GM20431 (cell line): ENCODE data around the gene TAOK1.
"Not testable (repeated sequence)": the region's sequence is repeated elsewhere in the genome, so short reads cannot be mapped to it uniquely, and the experiment has no call there.

Experiments
- in situ Hi-C: fragments of 300-500 bp; cut with MseI, MboI; formaldehyde crosslinking; loops from one replicate; pipeline ENCODE4 v1.15.0; 2020; ENCODE audit warnings: low sequenced_read_pairs; ENCODE audit not compliant: unreplicated experiment

TAOK1 gene

GRCh38 chr17:29434550-29434949, 44.4 kb downstream of the TAOK1 start:
- in situ Hi-C loops = no loop called here

GRCh38 chr17:29442451-29442850, 52.3 kb downstream of the TAOK1 start:
- in situ Hi-C loops = no loop called here

- in situ Hi-C loops = no loop called here
Observed at GRCh38 chr17:29443041-29443739, 53.0 kb downstream of the TAOK1 start.

- in situ Hi-C loops = no loop called here
Observed at GRCh38 chr17:29444589-29444988, 54.4 kb downstream of the TAOK1 start.

DNA sequence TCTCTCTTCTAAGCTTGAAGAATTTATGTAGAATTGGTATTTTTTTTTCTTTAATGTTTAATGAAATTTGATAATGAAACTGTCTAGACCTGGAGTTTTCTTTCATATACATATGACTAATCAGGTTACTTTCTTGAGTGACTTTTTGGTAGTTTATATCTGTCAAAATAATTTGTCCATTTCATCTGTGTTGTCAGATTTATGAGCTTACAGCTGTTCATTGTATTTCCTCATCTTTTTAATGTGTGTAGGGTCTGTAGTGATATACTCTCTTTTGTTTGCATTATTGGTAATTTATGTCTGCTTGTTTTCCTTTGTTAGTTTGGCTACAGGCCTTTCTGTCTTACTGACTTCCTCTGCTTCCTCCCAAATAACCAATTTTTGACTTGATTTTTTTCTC, 55.7 kb downstream of the TAOK1 start:
- in situ Hi-C loops = no loop called here

DNA sequence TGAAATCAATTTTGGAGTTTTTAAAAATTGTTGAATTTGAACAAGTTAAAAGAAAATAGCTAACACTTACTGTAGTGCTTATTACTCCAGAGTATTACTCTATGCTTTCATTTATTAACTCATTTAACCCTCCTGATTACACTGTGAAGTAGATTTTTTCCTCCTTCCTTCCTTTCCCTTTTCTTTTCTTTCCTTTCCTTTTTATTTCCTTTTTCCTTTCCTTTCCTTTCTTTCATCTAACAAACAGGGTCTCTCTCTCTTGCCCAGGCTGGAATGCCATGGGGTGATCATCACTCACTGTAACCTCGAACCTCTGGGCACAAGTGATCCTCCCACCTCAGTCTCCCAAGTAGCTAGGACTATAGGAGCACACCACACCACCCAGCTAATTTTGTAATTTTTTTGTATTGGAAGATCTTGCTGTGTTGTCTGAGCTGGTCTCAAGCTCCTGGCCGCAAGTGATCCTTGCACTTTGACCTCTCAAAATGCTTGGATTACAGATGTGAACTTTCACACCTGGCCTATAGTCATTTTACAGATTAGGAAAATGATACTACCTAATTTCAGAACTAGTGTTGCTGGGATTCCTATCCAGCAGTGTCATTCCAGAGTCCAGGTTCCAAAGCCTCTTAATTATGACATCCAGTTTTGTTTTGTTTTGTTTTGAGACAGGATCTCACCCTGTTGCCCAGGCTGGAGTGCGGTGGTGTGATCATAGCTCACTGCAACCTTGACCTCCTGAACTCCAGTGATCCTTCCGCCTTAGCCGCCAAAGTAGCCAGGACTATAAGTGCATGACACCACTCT, 59.9 kb downstream of the TAOK1 start:
- in situ Hi-C loops = no loop called here

DNA sequence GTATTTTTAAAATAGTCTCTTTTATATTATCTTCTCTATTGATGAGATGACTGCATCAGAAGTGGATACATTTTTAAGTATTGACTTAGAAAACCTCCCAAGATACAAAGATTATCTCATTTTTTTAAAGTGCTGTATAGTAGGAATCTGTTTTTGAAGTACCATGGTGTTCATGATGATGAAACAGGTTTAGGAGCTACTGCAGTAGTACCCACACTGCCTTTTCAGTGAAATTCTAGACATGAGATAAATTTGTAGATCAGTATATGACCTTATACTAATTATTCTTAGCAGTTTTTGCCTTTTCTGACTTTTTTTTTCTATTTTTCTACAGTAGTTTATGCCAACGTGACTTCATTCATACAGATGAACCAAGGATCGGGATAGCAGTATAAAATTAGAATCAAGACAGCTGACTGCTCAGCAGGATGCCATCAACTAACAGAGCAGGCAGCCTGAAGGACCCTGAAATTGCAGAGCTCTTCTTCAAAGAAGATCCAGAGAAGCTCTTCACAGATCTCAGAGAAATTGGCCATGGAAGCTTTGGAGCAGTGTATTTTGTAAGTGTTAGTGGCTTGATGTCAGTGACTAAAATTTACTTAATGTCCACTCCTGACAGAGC, 61.1 kb downstream of the TAOK1 start:
- in situ Hi-C loops = no loop called here

GRCh38 chr17:29458066-29458465, 67.9 kb downstream of the TAOK1 start:
- in situ Hi-C loops = no loop called here

GRCh38 chr17:29461483-29462206, 71.5 kb downstream of the TAOK1 start:
- in situ Hi-C loops = no loop called here

DNA sequence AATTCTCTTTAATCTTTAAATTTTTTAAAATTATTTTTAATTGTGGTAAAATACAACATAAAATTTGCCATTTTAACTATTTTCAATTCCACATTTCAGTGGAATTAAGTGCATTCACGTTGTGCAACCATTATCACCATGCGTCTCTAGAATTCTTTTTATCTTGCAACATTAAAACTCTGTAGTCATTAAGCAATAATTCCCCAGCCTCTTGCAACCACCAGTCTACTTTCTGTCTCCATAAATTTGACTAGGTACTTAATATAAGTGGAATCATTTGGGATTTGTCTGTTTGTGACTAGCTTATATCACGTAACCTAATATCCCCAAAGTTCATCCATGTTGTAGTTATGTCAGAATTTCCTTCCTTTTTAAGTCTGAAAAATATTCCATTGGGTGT, 79.1 kb downstream of the TAOK1 start:
- in situ Hi-C loops = no loop called here

DNA sequence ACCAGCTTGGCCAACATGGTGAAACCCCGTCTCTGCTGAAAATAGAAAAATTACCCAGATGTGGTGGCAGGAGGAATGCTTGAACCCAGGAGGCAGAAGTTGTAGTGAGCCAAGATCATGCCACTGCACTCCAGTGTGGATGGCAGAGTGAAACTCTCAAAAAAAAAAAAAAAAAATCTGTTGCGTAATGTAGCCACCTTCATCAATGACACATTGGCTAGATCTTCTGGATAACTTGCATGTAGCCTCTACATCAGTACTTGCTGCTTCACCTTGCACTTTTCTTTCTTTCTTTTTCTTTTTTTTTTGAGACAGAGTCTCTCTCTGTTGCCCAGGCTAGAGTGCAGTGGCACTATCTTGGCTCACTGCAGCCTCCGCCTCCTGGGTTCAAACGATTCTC, 83.3 kb downstream of the TAOK1 start:
- in situ Hi-C loops = not testable (repeated sequence)

DNA sequence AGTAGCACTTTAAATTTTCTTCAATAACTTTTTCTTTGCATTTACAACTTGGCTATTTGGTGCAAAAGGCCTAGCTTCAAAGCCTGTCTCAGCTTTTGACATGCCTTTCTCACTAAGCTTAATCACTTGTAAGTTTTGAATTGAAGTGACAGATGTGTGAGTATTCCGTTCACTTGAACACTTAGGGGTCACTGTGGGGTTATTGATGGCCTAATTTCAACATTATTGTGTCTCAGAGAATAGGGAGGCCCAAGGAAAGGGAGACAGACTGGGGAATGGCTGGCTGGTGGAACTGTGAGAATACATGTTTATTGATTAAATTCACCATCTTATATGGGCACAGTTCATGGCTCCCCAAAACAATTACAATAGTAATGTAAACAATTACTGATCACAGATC, 84.1 kb downstream of the TAOK1 start:
- in situ Hi-C loops = no loop called here

DNA sequence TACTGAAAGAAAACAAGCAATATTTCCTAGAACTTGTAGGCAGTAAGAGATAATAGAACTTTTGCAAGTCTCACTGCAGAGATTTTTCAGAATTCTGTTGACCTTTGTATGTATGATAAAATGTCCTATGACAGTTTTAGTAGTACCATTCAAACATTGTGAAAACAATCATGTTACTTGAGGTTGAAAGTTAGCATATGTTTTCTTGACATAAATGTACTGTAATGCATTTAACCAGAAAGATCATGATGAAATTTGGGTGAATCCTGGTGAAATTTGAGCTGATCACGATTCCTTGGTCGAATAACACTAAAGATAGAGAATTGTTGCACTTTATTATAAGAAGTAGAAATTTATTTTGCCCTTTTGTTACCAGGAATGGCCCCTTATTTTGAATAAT, 85.7 kb downstream of the TAOK1 start:
- in situ Hi-C loops = no loop called here

- in situ Hi-C loops = not testable (repeated sequence)
Observed at GRCh38 chr17:29480249-29480928, 90.2 kb downstream of the TAOK1 start.

GRCh38 chr17:29483503-29483902, 93.3 kb downstream of the TAOK1 start:
- in situ Hi-C loops = no loop called here

DNA sequence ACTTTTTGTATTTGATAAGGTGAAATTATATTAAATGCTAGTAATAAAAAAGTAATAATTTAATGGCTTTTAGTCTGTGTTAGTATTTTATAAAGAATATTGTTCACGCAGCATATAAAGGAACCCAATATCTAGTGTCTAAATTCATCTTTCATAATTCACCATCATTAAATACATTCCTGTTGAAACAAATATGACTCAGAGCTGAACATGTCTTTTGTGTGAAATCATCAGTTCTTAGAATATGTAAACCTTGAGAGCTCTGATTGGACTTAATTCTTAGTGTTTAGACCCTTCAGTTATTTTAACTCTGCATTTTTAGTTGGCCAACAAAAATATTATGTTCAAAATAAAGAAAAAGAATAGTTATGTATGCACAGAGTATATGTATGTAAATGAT, 104.8 kb downstream of the TAOK1 start:
- in situ Hi-C loops = no loop called here

GRCh38 chr17:29504711-29505110, 114.5 kb downstream of the TAOK1 start:
- in situ Hi-C loops = no loop called here

DNA sequence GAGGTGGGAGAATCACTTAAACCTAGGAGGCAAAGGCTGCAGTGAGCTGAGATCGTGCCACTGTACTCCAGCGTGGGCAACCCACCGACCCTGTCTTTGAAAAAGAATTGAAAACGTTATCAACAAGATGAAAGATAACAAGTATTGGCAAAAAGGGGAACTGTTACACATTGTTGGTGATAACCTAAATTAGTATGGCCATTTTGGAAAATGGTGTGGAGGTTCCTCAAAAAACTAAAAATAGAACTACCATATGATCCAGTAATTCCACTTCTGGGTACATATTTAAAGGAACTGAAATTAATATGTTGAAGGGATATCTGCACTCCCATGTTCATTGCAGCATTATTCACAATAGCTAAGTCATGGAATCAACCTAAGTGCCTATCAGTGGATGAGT, 115.7 kb downstream of the TAOK1 start:
- in situ Hi-C loops = no loop called here

DNA sequence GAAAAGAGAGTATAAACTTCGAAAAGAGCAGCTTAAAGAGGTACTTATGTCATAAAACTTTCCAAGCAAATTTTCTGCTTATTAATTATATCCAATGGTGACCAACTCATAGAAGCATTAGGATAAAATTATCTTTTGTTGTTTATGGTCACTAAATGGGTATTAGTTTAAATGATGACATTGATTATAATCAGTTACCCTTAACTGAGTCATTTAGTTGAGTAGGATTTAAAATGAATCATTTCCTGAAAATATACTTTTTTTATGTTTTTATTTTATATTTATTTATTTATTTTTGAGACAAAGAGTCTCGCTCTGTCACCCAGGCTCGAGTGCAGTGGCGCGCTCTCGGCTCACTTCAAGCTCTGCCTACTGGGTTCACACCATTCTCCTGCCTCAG, 120.8 kb downstream of the TAOK1 start:
- in situ Hi-C loops = no loop called here

DNA sequence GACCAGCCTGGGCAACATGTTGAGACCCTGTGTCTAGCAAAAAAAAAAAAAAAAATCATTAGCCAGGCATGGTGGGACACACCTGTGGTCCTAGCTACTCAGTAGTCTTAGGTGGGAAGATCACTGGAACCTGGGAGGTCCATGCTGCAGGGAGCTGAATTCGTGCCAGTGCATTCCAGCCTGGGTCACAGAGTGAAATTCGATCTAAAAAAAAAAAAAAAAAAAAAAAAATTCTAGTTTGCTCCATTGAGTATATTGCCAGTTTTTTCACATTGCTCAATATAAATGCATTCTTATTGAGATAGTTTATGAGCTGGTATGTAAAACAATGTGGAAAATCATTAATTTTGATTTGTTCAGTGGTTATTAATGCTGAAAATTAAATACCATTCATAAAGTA, 124.6 kb downstream of the TAOK1 start:
- in situ Hi-C loops = no loop called here
